IMR-90 (cell line): ENCODE measurements around the gene CCL23.

Experiments used
- BHLHE40 ChIP-seq: fragments of 150-350 bp; IDR thresholded peaks from 2 replicates; pipeline ENCODE4 v1.6.1; 2016; ENCODE audit warnings: mild to moderate bottlenecking, low read depth, low read length
- CEBPB ChIP-seq: IDR thresholded peaks from 2 replicates; pipeline ENCODE4 v1.6.1; 2012; ENCODE audit warnings: low read depth, low read length, improper control_type of control experiment
- CHD1 ChIP-seq: IDR thresholded peaks from 2 replicates; pipeline ENCODE4 v1.6.1; 2012; ENCODE audit warnings: low read depth, low read length, improper control_type of control experiment
- ELK1 ChIP-seq: fragments of 150-350 bp; IDR thresholded peaks from 2 replicates; pipeline ENCODE4 v1.6.1; 2016; ENCODE audit warnings: low read depth, mild to moderate bottlenecking, low read length, moderate library complexity, borderline replicate concordance
- MAFK ChIP-seq: IDR thresholded peaks from 2 replicates; pipeline ENCODE4 v1.6.1; 2012; ENCODE audit warnings: low read depth, low read length, improper control_type of control experiment
- MAZ ChIP-seq: IDR thresholded peaks from 2 replicates; pipeline ENCODE4 v1.6.1; 2012; ENCODE audit warnings: low read depth, mild to moderate bottlenecking, low read length, improper control_type of control experiment, moderate library complexity, borderline replicate concordance
- MXI1 ChIP-seq: IDR thresholded peaks from 2 replicates; pipeline ENCODE4 v1.6.1; 2012; ENCODE audit warnings: low read depth, mild to moderate bottlenecking, low read length, moderate library complexity, borderline replicate concordance
- POLR2A ChIP-seq: IDR thresholded peaks from 2 replicates; pipeline ENCODE4 v1.6.1; 2012; ENCODE audit warnings: mild to moderate bottlenecking, low read depth, low read length
- RAD21 ChIP-seq: IDR thresholded peaks from 2 replicates; pipeline ENCODE4 v1.6.1; 2012; ENCODE audit warnings: low read length, improper control_type of control experiment
- RCOR1 ChIP-seq: IDR thresholded peaks from 2 replicates; pipeline ENCODE4 v1.6.1; 2012; ENCODE audit warnings: mild to moderate bottlenecking, low read length, improper control_type of control experiment; ENCODE audit not compliant: insufficient replicate concordance
- RFX5 ChIP-seq: IDR thresholded peaks from 2 replicates; pipeline ENCODE4 v1.8.0; 2012; ENCODE audit warnings: low read depth, mild to moderate bottlenecking, low read length, moderate library complexity
- SMC3 ChIP-seq: fragments of 150-350 bp; IDR thresholded peaks from 2 replicates; pipeline ENCODE4 v1.6.1; 2016; ENCODE audit warnings: low read depth, mild to moderate bottlenecking, antibody characterized with exemption, low read length, moderate library complexity
- TF ChIP-seq, protein P1 (sequence below): conservative IDR thresholded peaks from 2 replicates; pipeline ENCODE4 v1.5.1; 2012; ENCODE audit warnings: mild to moderate bottlenecking, low read depth, low read length, improper control_type of control experiment
- TF ChIP-seq, protein P2 (sequence below): fragments of 150-350 bp; IDR thresholded peaks from 2 replicates; pipeline ENCODE4 v1.6.1; 2017; ENCODE audit warnings: mild to moderate bottlenecking, antibody characterized with exemption, low read length, low read depth

DNA sequence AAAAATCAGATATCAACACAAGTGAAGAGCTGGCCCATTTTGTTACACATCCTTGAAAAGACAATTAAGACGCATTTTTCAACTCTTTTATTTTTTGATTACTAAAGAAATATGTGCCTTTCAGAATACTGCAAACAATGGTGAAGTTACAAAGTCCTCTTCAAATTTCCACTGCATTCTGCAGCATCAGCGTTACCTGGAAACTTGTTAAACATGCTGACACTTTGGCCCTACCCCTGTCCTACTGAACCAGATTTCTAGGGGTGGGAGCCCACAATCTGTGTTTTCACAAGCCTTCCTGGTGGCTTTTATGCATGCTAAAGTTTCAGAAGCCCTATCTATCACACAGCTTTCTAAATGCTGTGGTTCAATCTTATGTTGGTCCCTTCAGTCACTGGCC lies 26.7 kb downstream of the CCL23 start:
- TF ChIP-seq POLR2A (no peak), RFX5 (no peak), ELK1 (no peak), SMC3 (no peak), RCOR1 (no peak), CEBPB (no peak), BHLHE40 (no peak), RAD21 (no peak), MXI1 (no peak), MAZ (no peak), CHD1 (no peak), MAFK (no peak)
- TF ChIP-seq, protein P1, sequence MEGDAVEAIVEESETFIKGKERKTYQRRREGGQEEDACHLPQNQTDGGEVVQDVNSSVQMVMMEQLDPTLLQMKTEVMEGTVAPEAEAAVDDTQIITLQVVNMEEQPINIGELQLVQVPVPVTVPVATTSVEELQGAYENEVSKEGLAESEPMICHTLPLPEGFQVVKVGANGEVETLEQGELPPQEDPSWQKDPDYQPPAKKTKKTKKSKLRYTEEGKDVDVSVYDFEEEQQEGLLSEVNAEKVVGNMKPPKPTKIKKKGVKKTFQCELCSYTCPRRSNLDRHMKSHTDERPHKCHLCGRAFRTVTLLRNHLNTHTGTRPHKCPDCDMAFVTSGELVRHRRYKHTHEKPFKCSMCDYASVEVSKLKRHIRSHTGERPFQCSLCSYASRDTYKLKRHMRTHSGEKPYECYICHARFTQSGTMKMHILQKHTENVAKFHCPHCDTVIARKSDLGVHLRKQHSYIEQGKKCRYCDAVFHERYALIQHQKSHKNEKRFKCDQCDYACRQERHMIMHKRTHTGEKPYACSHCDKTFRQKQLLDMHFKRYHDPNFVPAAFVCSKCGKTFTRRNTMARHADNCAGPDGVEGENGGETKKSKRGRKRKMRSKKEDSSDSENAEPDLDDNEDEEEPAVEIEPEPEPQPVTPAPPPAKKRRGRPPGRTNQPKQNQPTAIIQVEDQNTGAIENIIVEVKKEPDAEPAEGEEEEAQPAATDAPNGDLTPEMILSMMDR: no peak
- TF ChIP-seq, protein P2, sequence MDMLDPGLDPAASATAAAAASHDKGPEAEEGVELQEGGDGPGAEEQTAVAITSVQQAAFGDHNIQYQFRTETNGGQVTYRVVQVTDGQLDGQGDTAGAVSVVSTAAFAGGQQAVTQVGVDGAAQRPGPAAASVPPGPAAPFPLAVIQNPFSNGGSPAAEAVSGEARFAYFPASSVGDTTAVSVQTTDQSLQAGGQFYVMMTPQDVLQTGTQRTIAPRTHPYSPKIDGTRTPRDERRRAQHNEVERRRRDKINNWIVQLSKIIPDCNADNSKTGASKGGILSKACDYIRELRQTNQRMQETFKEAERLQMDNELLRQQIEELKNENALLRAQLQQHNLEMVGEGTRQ: no peak
